GM08714 (cell line): Measurements from ENCODE around the gene FAM117B.

Experiments
- H3K4me3 ChIP-seq: fragments of 200-500 bp; sonication (Bioruptor generic); 2 replicates; pipeline ENCODE4 v1.5.1; 2014; ENCODE audit warnings: mild to moderate bottlenecking, low read length, inconsistent platforms
- ZNF274 ChIP-seq: IDR thresholded peaks from 2 replicates; pipeline ENCODE4 v1.6.1; 2012; ENCODE audit warnings: mild to moderate bottlenecking, low read depth, low read length

The FAM117B gene

DNA sequence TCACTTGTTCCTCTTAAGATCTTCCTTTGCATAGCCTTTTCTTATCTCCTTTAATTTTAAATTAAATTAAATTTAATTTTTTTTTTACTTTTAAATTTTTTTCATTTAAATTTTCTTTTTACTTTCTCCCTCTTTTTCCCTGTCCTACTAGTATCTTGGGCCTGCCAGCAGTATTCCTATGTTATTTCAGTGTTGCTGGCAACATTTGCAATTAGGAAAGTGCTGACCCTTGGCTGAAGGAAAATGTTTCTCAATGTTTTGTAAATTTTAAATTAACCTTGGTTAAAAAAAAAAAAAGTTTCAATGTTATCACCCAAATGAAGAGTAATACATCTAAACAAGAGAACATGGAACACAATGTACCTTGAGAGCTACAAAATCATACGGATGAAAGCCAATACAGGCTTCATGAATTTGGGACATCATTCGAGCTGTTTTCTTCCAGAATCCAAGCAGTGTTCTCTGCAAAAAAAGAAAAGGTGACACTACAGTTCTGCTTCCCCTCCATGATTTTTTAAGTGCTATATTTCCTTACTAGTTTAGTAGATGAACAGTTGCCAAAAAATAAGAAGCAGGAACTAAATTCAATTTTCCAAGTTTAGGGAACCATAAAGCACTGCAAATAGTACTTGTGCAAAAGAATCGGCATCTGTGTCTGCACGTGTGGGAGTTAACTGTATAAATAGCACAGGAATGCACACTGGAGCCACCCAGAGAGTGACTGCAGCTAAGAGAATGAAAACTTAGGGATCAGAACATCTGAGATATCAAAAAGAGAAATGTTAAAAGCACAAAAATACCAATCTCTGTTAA is 181.0 kb downstream of the FAM117B start:
- H3K4me3 ChIP-seq: no peak overlapping the region
- TF ChIP-seq ZNF274: no peak

DNA sequence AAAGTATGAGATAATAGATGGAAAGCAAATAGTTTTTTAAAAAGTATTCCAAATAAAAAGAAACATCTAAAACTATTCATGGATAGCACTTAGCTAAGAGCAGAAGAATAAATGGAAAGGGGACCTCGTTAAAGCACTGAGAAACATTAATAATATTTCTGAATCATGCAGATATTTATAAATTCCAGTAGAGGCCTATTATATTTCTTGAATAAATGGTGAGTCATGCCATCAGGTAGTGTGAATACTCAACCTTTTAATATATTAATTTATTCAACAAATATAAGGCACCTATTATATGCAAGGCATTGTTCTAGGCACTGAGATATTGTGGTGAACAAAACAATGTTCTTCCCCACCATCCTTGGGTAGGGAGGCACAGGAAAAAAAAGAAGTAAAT is 183.0 kb downstream of the FAM117B start:
- no peak for TF ChIP-seq ZNF274
- no peak overlapping the region for H3K4me3 ChIP-seq

DNA sequence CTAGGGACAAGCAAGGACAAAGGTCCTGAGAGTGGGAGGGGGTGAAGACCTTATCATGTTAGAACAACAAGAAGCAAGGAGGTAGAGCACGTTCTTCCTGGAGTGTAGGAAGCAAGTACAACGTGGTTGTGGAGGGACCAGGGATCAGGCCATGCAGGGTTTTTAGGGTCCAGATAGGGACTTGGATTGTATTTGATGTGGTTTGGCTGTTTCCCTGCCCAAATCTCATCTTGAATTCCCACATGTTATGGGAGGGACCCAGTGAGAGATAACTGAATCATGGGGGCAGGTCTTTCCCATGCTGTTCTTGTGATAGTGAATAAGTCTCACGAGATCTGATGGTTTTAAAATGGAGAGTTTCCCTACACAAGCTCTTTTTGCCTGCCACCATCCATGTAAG is 183.6 kb downstream of the FAM117B start:
- no peak for TF ChIP-seq ZNF274
- no peak overlapping the region for H3K4me3 ChIP-seq
